HepG2 (cell line): ENCODE data around the gene ENG. TPM values are rescaled to one million over a fixed set of nuclear protein-coding genes. Genes with fewer than 3 reads are reported as not detected.
A peak's percentile ranks its signal among the peaks of the same experiment; 100 is the strongest.

ENCODE experiments used
- AKAP8 ChIP-seq: sonication (generic); formaldehyde crosslinking; IDR thresholded peaks from 2 replicates; pipeline ENCODE4 v1.5.1; 2020; ENCODE audit warnings: mild to moderate bottlenecking, missing genetic modification reagents
- ARID2 ChIP-seq: sonication (generic); formaldehyde crosslinking; IDR thresholded peaks from 2 replicates; pipeline ENCODE4 v1.8.1; 2022; ENCODE audit warnings: mild to moderate bottlenecking, missing genetic modification reagents, borderline replicate concordance
- FOXA3 ChIP-seq: IDR thresholded peaks from 2 replicates; pipeline ENCODE4 v1.6.1; 2016; ENCODE audit warnings: missing genetic modification reagents, missing compliant biosample characterization
- HNRNPLL ChIP-seq: fragments of 200-400 bp; formaldehyde crosslinking; IDR thresholded peaks from 2 replicates; pipeline ENCODE4 v1.6.1; 2017; ENCODE audit warnings: mild to moderate bottlenecking, low read depth, low read length; ENCODE audit not compliant: poor library complexity, severe bottlenecking
- MEIS2 ChIP-seq: sonication (generic); formaldehyde crosslinking; IDR thresholded peaks from 2 replicates; pipeline ENCODE4 v1.9.0; 2021; ENCODE audit warnings: mild to moderate bottlenecking, missing genetic modification reagents
- MYPOP ChIP-seq: sonication (generic); formaldehyde crosslinking; IDR thresholded peaks from 2 replicates; pipeline ENCODE4 v1.8.1; 2023; ENCODE audit warnings: mild to moderate bottlenecking, moderate library complexity, missing genetic modification reagents
- NCOA5 ChIP-seq: sonication (generic); formaldehyde crosslinking; IDR thresholded peaks from 2 replicates; pipeline ENCODE4 v1.4.0; 2020; ENCODE audit warnings: missing genetic modification reagents
- THRA ChIP-seq: sonication (generic); formaldehyde crosslinking; IDR thresholded peaks from 2 replicates; pipeline ENCODE4 v1.4.0; 2020; ENCODE audit warnings: missing genetic modification reagents, borderline replicate concordance
- ZBTB4 ChIP-seq: sonication (generic); formaldehyde crosslinking; IDR thresholded peaks from 2 replicates; pipeline ENCODE4 v1.4.0; 2020; ENCODE audit warnings: missing genetic modification reagents, mild to moderate bottlenecking, borderline replicate concordance
- ZFP62 ChIP-seq: sonication (generic); formaldehyde crosslinking; IDR thresholded peaks from 2 replicates; pipeline ENCODE4 v1.4.0; 2020; ENCODE audit warnings: missing genetic modification reagents
- ZNF407 ChIP-seq: sonication (generic); formaldehyde crosslinking; IDR thresholded peaks from one replicate; pipeline ENCODE4 v1.5.1; 2020; ENCODE audit warnings: mild to moderate bottlenecking, missing genetic modification reagents; ENCODE audit errors: not compliant biosample characterization
- ZNF547 ChIP-seq: sonication (generic); formaldehyde crosslinking; IDR thresholded peaks from 2 replicates; pipeline ENCODE4 v1.5.1; 2020; ENCODE audit warnings: mild to moderate bottlenecking, missing genetic modification reagents
- ZNF577 ChIP-seq: sonication (generic); formaldehyde crosslinking; IDR thresholded peaks from 2 replicates; pipeline ENCODE4 v1.4.0; 2020; ENCODE audit warnings: mild to moderate bottlenecking, low read depth, missing genetic modification reagents, borderline replicate concordance
- polyA plus RNA-seq, 8 experiments: library from polyadenylated mRNA; depleted of rRNA in 3 of 8; stranded (reverse) in 7 of 8; unstranded in 1 of 8; fragments of >200 nt; fragmentation: Illumina TruSeq in 4 of 8; extraction: Trizol in 4 of 8; gene quantifications; 2 replicates each; pipeline versions ENCODE4 v1.2.1 to v1.2.3, GENCODE V29; 2011 to 2016; ENCODE audit warnings: low read depth in 4 of 8, missing spikeins in 1 of 8, mixed read lengths in 1 of 8; ENCODE audit not compliant: insufficient read depth in 1 of 8
- total RNA-seq, 5 experiments: library from RNA; depleted of rRNA; stranded (reverse); fragments of >200 nt; fragmentation: Illumina TruSeq; extraction: Trizol; gene quantifications; 2 replicates each; pipeline ENCODE4 v1.2.3, GENCODE V29; 2016; ENCODE audit warnings: low read depth in 1 of 5

The ENG gene
- total and polyA plus RNA-seq, 2 of the 13 experiments (the other 11 are each of a cell fraction or from before 2014, with no cell fraction given) = 0.02 to 1.1 TPM

- TF ChIP-seq ZBTB4 (CRISPR knock-in tag) (0 out of 2 replicates have a peak, but pooled peaks have one; percentile 37), AKAP8 (CRISPR knock-in tag) (peak; percentile 14), MEIS2 (0 out of 2 replicates have a peak, but pooled peaks have one; percentile 37), ARID2 (CRISPR knock-in tag) (0 out of 2 replicates have a peak, but pooled peaks have one; percentile 50), NCOA5 (CRISPR knock-in tag) (no peak), THRA (CRISPR knock-in tag) (no peak), HNRNPLL (no peak), FOXA3 (CRISPR knock-in tag) (no peak), MYPOP (0 out of 2 replicates have a peak, but pooled peaks have one; percentile 8), ZNF577 (CRISPR knock-in tag) (no peak), ZNF407 (CRISPR knock-in tag) (peak; percentile 42), ZNF547 (CRISPR knock-in tag) (peak; percentile 68), ZFP62 (CRISPR knock-in tag) (no peak)
Observed at GRCh38 chr9:127896395-127897192, 42.1 kb upstream of the ENG start (continued).
